Adipocyte (in vitro differentiated cells): ENCODE data around the gene CYB5D1.

Experiments
- DNase-seq: peaks from one replicate; pipeline ENCODE4 v3.0.0-alpha.2; 2015; ENCODE audit warnings: low read depth
- H3K27me3 ChIP-seq: replicated peaks from 2 replicates; pipeline ENCODE4 v1.7.0; 2013; ENCODE audit warnings: mild to moderate bottlenecking, low read length, moderate library complexity; ENCODE audit not compliant: control insufficient read depth, insufficient read depth
- H3K36me3 ChIP-seq: 2 replicates; pipeline ENCODE4 v1.7.0; 2013; ENCODE audit warnings: low read length, mild to moderate bottlenecking, moderate library complexity; ENCODE audit not compliant: control insufficient read depth, insufficient read depth, severe bottlenecking
- H3K4me1 ChIP-seq: 2 replicates; pipeline ENCODE4 v1.7.0; 2013; ENCODE audit warnings: mild to moderate bottlenecking, low read length, moderate library complexity; ENCODE audit not compliant: control insufficient read depth, insufficient read depth
- H3K4me3 ChIP-seq: 2 replicates; pipeline ENCODE4 v1.7.0; 2013; ENCODE audit warnings: mild to moderate bottlenecking, low read length, moderate library complexity
- H3K9ac ChIP-seq: 2 replicates; pipeline ENCODE4 v1.7.0; 2013; ENCODE audit warnings: mild to moderate bottlenecking, low read length, moderate library complexity
- H3K9me3 ChIP-seq: 2 replicates; pipeline ENCODE4 v1.7.0; 2013; ENCODE audit warnings: mild to moderate bottlenecking, low read length, moderate library complexity; ENCODE audit not compliant: control insufficient read depth

Gene CYB5D1

GRCh38 chr17:7841396-7841914 lies 16.3 kb upstream of the CYB5D1 start:
- Histone ChIP-seq H3K27me3 (no peaks in the 10 kb centered on the region), H3K4me1 (peaks cover 51% of the 10 kb centered on the region), H3K9ac (peak overlapping the region; percentile 96), H3K9me3 (no peaks in the 10 kb centered on the region), H3K36me3 (peaks cover 6% of the 10 kb centered on the region), H3K4me3 (peak overlapping the region; percentile 95)
- peak; percentile 95 for DNase-seq

GRCh38 chr17:7841915-7842379 lies 15.9 kb upstream of the CYB5D1 start:
- peaks cover 49% of the 10 kb centered on the region for H3K4me1 ChIP-seq
- peak overlapping the region; percentile 96 for H3K9ac ChIP-seq
- H3K36me3 ChIP-seq = peaks cover 9% of the 10 kb centered on the region
- H3K9me3 ChIP-seq = no peaks in the 10 kb centered on the region
- peak overlapping the region; percentile 95 for H3K4me3 ChIP-seq
- no peaks in the 10 kb centered on the region for H3K27me3 ChIP-seq
- peak; percentile 94 for DNase-seq

- H3K4me1 ChIP-seq = peaks cover 42% of the 10 kb centered on the region
- DNase-seq = peak; percentile 90
- H3K9me3 ChIP-seq = no peaks in the 10 kb centered on the region
- peak overlapping the region; percentile 96 for H3K9ac ChIP-seq
- peaks cover 10% of the 10 kb centered on the region for H3K36me3 ChIP-seq
- H3K4me3 ChIP-seq = peak overlapping the region; percentile 95
- H3K27me3 ChIP-seq = no peaks in the 10 kb centered on the region
Observed at GRCh38 chr17:7842380-7843256, 15.2 kb upstream of the CYB5D1 start.

- Histone ChIP-seq H3K27me3 (no peaks in the 10 kb centered on the region), H3K4me3 (peak overlapping the region; percentile 95), H3K4me1 (peaks cover 40% of the 10 kb centered on the region), H3K9ac (peak overlapping the region; percentile 96), H3K36me3 (peaks cover 10% of the 10 kb centered on the region), H3K9me3 (no peaks in the 10 kb centered on the region)
- DNase-seq = no peak
Observed at GRCh38 chr17:7843257-7843535, 14.6 kb upstream of the CYB5D1 start.

- peak; percentile 89 for DNase-seq
- H3K9me3 ChIP-seq = no peaks in the 10 kb centered on the region
- H3K4me3 ChIP-seq = peak overlapping the region; percentile 95
- no peaks in the 10 kb centered on the region for H3K27me3 ChIP-seq
- peaks cover 10% of the 10 kb centered on the region for H3K36me3 ChIP-seq
- H3K4me1 ChIP-seq = peaks cover 36% of the 10 kb centered on the region
- H3K9ac ChIP-seq = peak overlapping the region; percentile 96
Observed at GRCh38 chr17:7843536-7844291, 14.1 kb upstream of the CYB5D1 start.

GRCh38 chr17:7844292-7845154 lies 13.3 kb upstream of the CYB5D1 start:
- peaks cover 28% of the 10 kb centered on the region for H3K4me1 ChIP-seq
- H3K9ac ChIP-seq = peak overlapping the region; percentile 96
- no peaks in the 10 kb centered on the region for H3K9me3 ChIP-seq
- DNase-seq = peak; percentile 98
- peak overlapping the region; percentile 95 for H3K4me3 ChIP-seq
- no peaks in the 10 kb centered on the region for H3K27me3 ChIP-seq
- H3K36me3 ChIP-seq = peaks cover 14% of the 10 kb centered on the region

- DNase-seq = no peak
- peak overlapping the region; percentile 96 for H3K9ac ChIP-seq
- H3K36me3 ChIP-seq = peaks cover 21% of the 10 kb centered on the region
- H3K27me3 ChIP-seq = no peaks in the 10 kb centered on the region
- H3K4me1 ChIP-seq = peaks cover 19% of the 10 kb centered on the region
- H3K4me3 ChIP-seq = peak overlapping the region; percentile 95
- H3K9me3 ChIP-seq = no peaks in the 10 kb centered on the region
Observed at GRCh38 chr17:7845359-7846062, 12.3 kb upstream of the CYB5D1 start.

GRCh38 chr17:7846063-7846735 lies 11.6 kb upstream of the CYB5D1 start:
- Histone ChIP-seq H3K36me3 (peaks cover 28% of the 10 kb centered on the region), H3K27me3 (no peaks in the 10 kb centered on the region), H3K9ac (no peak overlapping the region), H3K4me1 (peaks cover 13% of the 10 kb centered on the region), H3K9me3 (no peaks in the 10 kb centered on the region), H3K4me3 (no peak overlapping the region)
- DNase-seq = no peak

- H3K4me3 ChIP-seq = no peak overlapping the region
- H3K9ac ChIP-seq = no peak overlapping the region
- H3K27me3 ChIP-seq = no peaks in the 10 kb centered on the region
- peaks cover 9% of the 10 kb centered on the region for H3K4me1 ChIP-seq
- no peaks in the 10 kb centered on the region for H3K9me3 ChIP-seq
- no peak for DNase-seq
- H3K36me3 ChIP-seq = peaks cover 34% of the 10 kb centered on the region
Observed at GRCh38 chr17:7846765-7847661, 10.8 kb upstream of the CYB5D1 start.
